K562 (cell line): Measurements from ENCODE around the gene BRWD1. TPM values are rescaled to one million over a fixed set of nuclear protein-coding genes. Genes with fewer than 3 reads are reported as not detected.

Experiments used
- ARNT ChIP-seq, 2 experiments: fragments of 450-650 bp; IDR thresholded peaks; 2 replicates each; pipeline ENCODE4 v1.6.1; 2016; ENCODE audit warnings: mild to moderate bottlenecking in 1 of 2
- BRF1 ChIP-seq: IDR thresholded peaks from 3 replicates; pipeline ENCODE4 v1.6.1; 2011; ENCODE audit warnings: borderline replicate concordance, mild to moderate bottlenecking; ENCODE audit not compliant: insufficient read length; ENCODE audit errors: extremely low read depth
- DDX20 ChIP-seq: fragments of 450-650 bp; IDR thresholded peaks from 2 replicates; pipeline ENCODE4 v1.6.1; 2016; ENCODE audit warnings: missing genetic modification characterization, low read depth, mild to moderate bottlenecking, missing compliant biosample characterization, moderate library complexity
- DMBX1 ChIP-seq: fragments of 250-450 bp; sonication (Bioruptor Pico); IDR thresholded peaks from 2 replicates; pipeline ENCODE4 v1.8.0; 2022; ENCODE audit warnings: inconsistent platforms, mild to moderate bottlenecking, moderate library complexity, borderline replicate concordance
- GTF2F1 ChIP-seq: IDR thresholded peaks from 2 replicates; pipeline ENCODE4 v1.6.1; 2011; ENCODE audit warnings: low read depth, low read length, improper control_type of control experiment
- HCFC1 ChIP-seq: IDR thresholded peaks from 2 replicates; pipeline ENCODE4 v1.6.1; 2012; ENCODE audit warnings: low read depth, low read length, improper control_type of control experiment
- HDAC3 ChIP-seq: fragments of 450-650 bp; IDR thresholded peaks from 2 replicates; pipeline ENCODE4 v1.6.1; 2018; ENCODE audit warnings: borderline replicate concordance, mild to moderate bottlenecking, moderate library complexity; ENCODE audit not compliant: partially characterized antibody
- JUN ChIP-seq, 2 experiments: sonication (generic) in 1 of 2; formaldehyde crosslinking in 1 of 2; IDR thresholded peaks; 2 replicates each; pipeline versions ENCODE4 v1.6.1 to v1.8.0; 2012 to 2022; ENCODE audit warnings: borderline replicate concordance in 2 of 2, mild to moderate bottlenecking in 2 of 2, improper control_type of control experiment in 1 of 2, low read depth in 1 of 2, low read length in 1 of 2, missing genetic modification reagents in 1 of 2
- MXI1 ChIP-seq: IDR thresholded peaks from 2 replicates; pipeline ENCODE4 v1.6.1; 2011; ENCODE audit warnings: low read depth, mild to moderate bottlenecking, improper control_type of control experiment, low read length
- RBM17 ChIP-seq: fragments of 200-400 bp; formaldehyde crosslinking; IDR thresholded peaks from 2 replicates; pipeline ENCODE4 v1.6.1; 2017; ENCODE audit warnings: low read depth, mild to moderate bottlenecking, low read length, borderline replicate concordance
- RERE ChIP-seq: sonication (generic); formaldehyde crosslinking; IDR thresholded peaks from 2 replicates; pipeline ENCODE4 v1.8.0; 2023; ENCODE audit warnings: missing genetic modification reagents, mild to moderate bottlenecking, borderline replicate concordance
- VEZF1 ChIP-seq: fragments of 200-800 bp; sonication (Bioruptor generic); IDR thresholded peaks from 2 replicates; pipeline ENCODE4 v1.6.1; 2017; ENCODE audit warnings: missing genetic modification characterization, missing compliant biosample characterization
- ZNF197 ChIP-seq: fragments of 200-800 bp; sonication (Bioruptor generic); IDR thresholded peaks from 2 replicates; pipeline ENCODE4 v1.6.1; 2016; ENCODE audit warnings: low read depth, missing genetic modification characterization, missing compliant biosample characterization
- ZNF280A ChIP-seq: fragments of 450-650 bp; IDR thresholded peaks from 2 replicates; pipeline ENCODE4 v1.6.1; 2018; ENCODE audit warnings: mild to moderate bottlenecking, low read depth; ENCODE audit not compliant: partially characterized antibody
- polyA plus RNA-seq, 8 experiments: library from polyadenylated mRNA; depleted of rRNA in 4 of 8; stranded (reverse) in 5 of 8; unstranded in 3 of 8; fragments of >200 nt; fragmentation: Nextera tagmentation in 2 of 8; fragmentation: Illumina TruSeq in 1 of 8; extraction: Ambion mirVana in 2 of 8; extraction: Trizol in 1 of 8; gene quantifications; 2 replicates each; pipeline versions ENCODE4 v1.2.1 to v1.2.3, GENCODE V29; 2011 to 2014; ENCODE audit warnings: inconsistent platforms in 1 of 8, missing spikeins in 1 of 8
- total RNA-seq, 7 experiments: library from RNA; depleted of rRNA in 6 of 7; stranded (reverse); fragments of >200 nt in 6 of 7; fragmentation: Illumina TruSeq in 2 of 7; extraction: Trizol in 2 of 7; gene quantifications; 2 replicates each; pipeline versions ENCODE4 v1.2.1 to v1.2.3, GENCODE V29; 2011 to 2021; ENCODE audit warnings: low replicate concordance in 1 of 7
- TF ChIP-seq, protein P1 (sequence below): fragments of 450-650 bp; formaldehyde crosslinking; IDR thresholded peaks from 2 replicates; pipeline ENCODE4 v1.4.0; 2020; ENCODE audit warnings: mild to moderate bottlenecking

Gene BRWD1
- total and polyA plus RNA-seq, 9 of the 15 experiments (the other 6 are each of a cell fraction or from before 2014, with no cell fraction given) = 10.1 to 60.2 (median 34.1) TPM

GRCh38 chr21:39182484-39183271, 130.8 kb downstream of the BRWD1 start (continued):
- TF ChIP-seq ZNF280A (no peak), DDX20 (no peak), HDAC3 (no peak), MXI1 (no peak), JUN (IDR thresholded peaks at IDR 0.05; ENCODE audit: borderline replicate concordance, low read depth, low read length) (no peak), JUN (CRISPR knock-in tag; IDR thresholded peaks at IDR 0.05; ENCODE audit: borderline replicate concordance) (no peak; the same call in 1 of the 2 replicates), BRF1 (no peak), GTF2F1 (no peak), HCFC1 (no peak), RERE (CRISPR knock-in tag) (no peak), DMBX1 (CRISPR knock-in tag) (no peak), ARNT (IDR thresholded peaks at IDR 0.05) (peak; percentile 47 to 100; a peak in 2 of 4 replicates), ZNF197 (CRISPR knock-in tag) (no peak), VEZF1 (no peak), RBM17 (no peak)
- TF ChIP-seq, protein P1, sequence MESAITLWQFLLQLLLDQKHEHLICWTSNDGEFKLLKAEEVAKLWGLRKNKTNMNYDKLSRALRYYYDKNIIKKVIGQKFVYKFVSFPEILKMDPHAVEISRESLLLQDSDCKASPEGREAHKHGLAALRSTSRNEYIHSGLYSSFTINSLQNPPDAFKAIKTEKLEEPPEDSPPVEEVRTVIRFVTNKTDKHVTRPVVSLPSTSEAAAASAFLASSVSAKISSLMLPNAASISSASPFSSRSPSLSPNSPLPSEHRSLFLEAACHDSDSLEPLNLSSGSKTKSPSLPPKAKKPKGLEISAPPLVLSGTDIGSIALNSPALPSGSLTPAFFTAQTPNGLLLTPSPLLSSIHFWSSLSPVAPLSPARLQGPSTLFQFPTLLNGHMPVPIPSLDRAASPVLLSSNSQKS (CRISPR knock-in tag) = no peak
